Neural cell (in vitro differentiated cells): ENCODE results near the gene ASB4. TPM values are rescaled to one million over a fixed set of nuclear protein-coding genes. Genes with fewer than 3 reads are reported as not detected.

Source experiments
- H2AFZ ChIP-seq: fragments of 200-600, 300-800 bp; sonication (generic), shearing (Covaris generic); 2 replicates; pipeline ENCODE4 v1.6.0; 2014; ENCODE audit warnings: low read depth, mild to moderate bottlenecking, antibody characterized with exemption, low read length, moderate library complexity
- H3F3A ChIP-seq: fragments of 200-600 bp; shearing (Covaris generic); 2 replicates; pipeline ENCODE4 v1.6.1; 2016; ENCODE audit warnings: mild to moderate bottlenecking, moderate library complexity, mixed read lengths, antibody characterized with exemption, low read length; ENCODE audit not compliant: insufficient read depth, poor library complexity, severe bottlenecking
- H3K27ac ChIP-seq: fragments of 200-600, 300-800 bp; sonication (generic), shearing (Covaris generic); 2 replicates; pipeline ENCODE4 v1.5.1; 2014; ENCODE audit warnings: mild to moderate bottlenecking, low read length, moderate library complexity
- H3K27me3 ChIP-seq: fragments of 300-800, 200-600 bp; sonication (generic), shearing (Covaris generic); 2 replicates; pipeline ENCODE4 v1.6.0; 2014; ENCODE audit warnings: mild to moderate bottlenecking, low read depth, low read length, moderate library complexity; ENCODE audit not compliant: insufficient read depth
- H3K36me3 ChIP-seq: fragments of 300-800, 200-600 bp; sonication (generic), shearing (Covaris generic); 2 replicates; pipeline ENCODE4 v1.5.1; 2014; ENCODE audit warnings: mild to moderate bottlenecking, antibody characterized with exemption, low read length, moderate library complexity; ENCODE audit not compliant: insufficient read depth
- H3K4me2 ChIP-seq: fragments of 300-800, 200-600 bp; sonication (generic), shearing (Covaris generic); 2 replicates; pipeline ENCODE4 v1.6.0; 2014; ENCODE audit warnings: mild to moderate bottlenecking, low read length
- H3K4me3 ChIP-seq: fragments of 300-800, 200-600 bp; sonication (generic), shearing (Covaris generic); 2 replicates; pipeline ENCODE4 v1.5.1; 2014; ENCODE audit warnings: mild to moderate bottlenecking, low read length, moderate library complexity
- H3K79me2 ChIP-seq: fragments of 200-600 bp; shearing (Covaris generic); replicated peaks from 2 replicates; pipeline ENCODE4 v1.6.0; 2014; ENCODE audit warnings: mild to moderate bottlenecking, low read length, moderate library complexity; ENCODE audit not compliant: insufficient read depth
- H3K9ac ChIP-seq: fragments of 300-800, 200-600 bp; sonication (generic), shearing (Covaris generic); 2 replicates; pipeline ENCODE4 v1.6.1; 2016; ENCODE audit warnings: mild to moderate bottlenecking, low read length, mixed read lengths
- H3K9me2 ChIP-seq: fragments of 200-600 bp; shearing (Covaris generic); 2 replicates; pipeline ENCODE4 v1.6.1; 2016; ENCODE audit warnings: mild to moderate bottlenecking, low read length, mixed read lengths; ENCODE audit not compliant: insufficient read depth
- H3K9me3 ChIP-seq: fragments of 200-600, 300-800 bp; sonication (generic), shearing (Covaris generic); 2 replicates; pipeline ENCODE4 v1.6.1; 2016; ENCODE audit warnings: mild to moderate bottlenecking, mixed run types, low read length, moderate library complexity, mixed read lengths
- H4K20me1 ChIP-seq: fragments of 200-600 bp; shearing (Covaris generic); 2 replicates; pipeline ENCODE4 v1.6.1; 2016; ENCODE audit warnings: mild to moderate bottlenecking, mixed run types; ENCODE audit not compliant: insufficient read depth
- CTCF ChIP-seq: fragments of 450-650 bp; IDR thresholded peaks from 2 replicates; pipeline ENCODE4 v1.5.1; 2014; ENCODE audit warnings: antibody characterized with exemption, mild to moderate bottlenecking, moderate library complexity; ENCODE audit not compliant: poor library complexity, severe bottlenecking
- EP300 ChIP-seq: fragments of 450-650 bp; conservative IDR thresholded peaks from 2 replicates; pipeline ENCODE4 v1.6.1; 2014; ENCODE audit warnings: antibody characterized with exemption, mild to moderate bottlenecking, moderate library complexity; ENCODE audit not compliant: poor library complexity, severe bottlenecking
- EZH2 ChIP-seq: fragments of 200-600, 300-800 bp; shearing (Covaris generic), sonication (generic); IDR thresholded peaks from 2 replicates; pipeline ENCODE4 v1.6.1; 2014; ENCODE audit warnings: antibody characterized with exemption, low read length, borderline replicate concordance, mild to moderate bottlenecking; ENCODE audit not compliant: insufficient read depth, poor library complexity, severe bottlenecking
- MXI1 ChIP-seq: fragments of 450-650 bp; conservative IDR thresholded peaks from 2 replicates; pipeline ENCODE4 v1.6.1; 2014; ENCODE audit warnings: antibody characterized with exemption, mild to moderate bottlenecking; ENCODE audit not compliant: poor library complexity, severe bottlenecking
- POLR2AphosphoS5 ChIP-seq: IDR thresholded peaks from 2 replicates; pipeline ENCODE4 v1.6.1; 2012
- RAD21 ChIP-seq: fragments of 450-650 bp; conservative IDR thresholded peaks from 2 replicates; pipeline ENCODE4 v1.6.1; 2014; ENCODE audit warnings: antibody characterized with exemption, mild to moderate bottlenecking, moderate library complexity
- SMC3 ChIP-seq: fragments of 450-650 bp; conservative IDR thresholded peaks from 2 replicates; pipeline ENCODE4 v1.6.1; 2014; ENCODE audit warnings: antibody characterized with exemption, mild to moderate bottlenecking, moderate library complexity; ENCODE audit not compliant: poor library complexity
- TAF1 ChIP-seq: IDR thresholded peaks from 2 replicates; pipeline ENCODE4 v1.6.1; 2012; ENCODE audit warnings: low read depth
- polyA plus RNA-seq: library from polyadenylated mRNA; depleted of rRNA; stranded (reverse); fragments of >200 nt; gene quantifications from 2 replicates; pipeline ENCODE4 v1.2.3, GENCODE V29; 2014
- TF ChIP-seq, protein P1 (sequence below): IDR thresholded peaks from 2 replicates; pipeline ENCODE4 v1.6.1; 2012; ENCODE audit warnings: borderline replicate concordance

ASB4 gene
- polyA plus RNA-seq, 1 donor from 2014 or later: 0.11 TPM

DNA sequence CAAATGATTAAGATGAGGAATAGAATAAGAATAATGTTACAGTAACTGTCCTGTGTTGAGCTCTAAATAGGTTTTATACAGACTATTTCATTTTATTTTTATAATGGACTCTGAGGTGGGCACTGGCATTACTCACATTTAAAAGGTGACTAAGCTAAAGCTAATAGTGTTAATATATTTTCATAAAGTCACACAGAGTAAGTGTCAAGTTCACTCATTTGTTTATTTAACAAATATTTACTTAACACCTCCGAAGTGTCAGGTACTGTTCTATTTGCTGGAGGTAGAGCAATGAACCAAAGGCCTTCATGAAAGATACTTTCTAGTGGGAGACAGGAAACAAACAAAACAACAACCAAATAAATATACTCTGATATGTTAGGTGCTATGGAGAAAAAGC is 44.0 kb downstream of the ASB4 start:
- Histone ChIP-seq H3K9me3 (no peaks in the 10 kb centered on the region), H3K4me3 (no peak overlapping the region), H3K27me3 (no peaks in the 10 kb centered on the region), H3K9me2 (no peaks in the 10 kb centered on the region), H3K79me2 (no peaks in the 10 kb centered on the region), H3F3A (no peaks in the 10 kb centered on the region), H3K27ac (no peak overlapping the region), H3K4me2 (no peak overlapping the region), H4K20me1 (no peaks in the 10 kb centered on the region), H3K36me3 (no peaks in the 10 kb centered on the region), H3K9ac (no peak overlapping the region), H2AFZ (no peak overlapping the region)
- TF ChIP-seq CTCF (no peak), TAF1 (no peak), SMC3 (no peak), POLR2AphosphoS5 (no peak), RAD21 (no peak), MXI1 (no peak), EZH2 (no peak), EP300 (no peak)
- TF ChIP-seq, protein P1, sequence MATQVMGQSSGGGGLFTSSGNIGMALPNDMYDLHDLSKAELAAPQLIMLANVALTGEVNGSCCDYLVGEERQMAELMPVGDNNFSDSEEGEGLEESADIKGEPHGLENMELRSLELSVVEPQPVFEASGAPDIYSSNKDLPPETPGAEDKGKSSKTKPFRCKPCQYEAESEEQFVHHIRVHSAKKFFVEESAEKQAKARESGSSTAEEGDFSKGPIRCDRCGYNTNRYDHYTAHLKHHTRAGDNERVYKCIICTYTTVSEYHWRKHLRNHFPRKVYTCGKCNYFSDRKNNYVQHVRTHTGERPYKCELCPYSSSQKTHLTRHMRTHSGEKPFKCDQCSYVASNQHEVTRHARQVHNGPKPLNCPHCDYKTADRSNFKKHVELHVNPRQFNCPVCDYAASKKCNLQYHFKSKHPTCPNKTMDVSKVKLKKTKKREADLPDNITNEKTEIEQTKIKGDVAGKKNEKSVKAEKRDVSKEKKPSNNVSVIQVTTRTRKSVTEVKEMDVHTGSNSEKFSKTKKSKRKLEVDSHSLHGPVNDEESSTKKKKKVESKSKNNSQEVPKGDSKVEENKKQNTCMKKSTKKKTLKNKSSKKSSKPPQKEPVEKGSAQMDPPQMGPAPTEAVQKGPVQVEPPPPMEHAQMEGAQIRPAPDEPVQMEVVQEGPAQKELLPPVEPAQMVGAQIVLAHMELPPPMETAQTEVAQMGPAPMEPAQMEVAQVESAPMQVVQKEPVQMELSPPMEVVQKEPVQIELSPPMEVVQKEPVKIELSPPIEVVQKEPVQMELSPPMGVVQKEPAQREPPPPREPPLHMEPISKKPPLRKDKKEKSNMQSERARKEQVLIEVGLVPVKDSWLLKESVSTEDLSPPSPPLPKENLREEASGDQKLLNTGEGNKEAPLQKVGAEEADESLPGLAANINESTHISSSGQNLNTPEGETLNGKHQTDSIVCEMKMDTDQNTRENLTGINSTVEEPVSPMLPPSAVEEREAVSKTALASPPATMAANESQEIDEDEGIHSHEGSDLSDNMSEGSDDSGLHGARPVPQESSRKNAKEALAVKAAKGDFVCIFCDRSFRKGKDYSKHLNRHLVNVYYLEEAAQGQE: no peak

DNA sequence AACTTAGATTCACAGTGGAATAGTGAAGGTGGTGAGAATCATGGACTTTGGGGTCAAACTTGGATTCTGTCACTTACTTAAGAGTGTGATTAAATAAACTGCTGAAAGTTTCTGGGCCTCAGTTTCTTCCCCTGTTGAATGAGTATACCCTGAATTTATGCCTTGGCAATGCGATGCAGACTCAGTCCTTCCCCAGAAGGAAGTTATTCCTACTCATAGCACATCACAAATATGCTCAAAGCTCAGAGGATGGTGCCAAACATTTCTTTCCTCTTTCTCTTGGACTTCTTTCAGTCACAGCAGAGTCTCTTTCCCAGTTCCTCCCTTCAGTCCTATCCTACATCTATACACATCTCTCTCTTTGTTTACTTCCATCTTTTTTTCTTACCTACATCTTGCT is 45.1 kb downstream of the ASB4 start:
- no peak overlapping the region for H3K4me3 ChIP-seq
- no peaks in the 10 kb centered on the region for H3K9me3 ChIP-seq
- H3K27me3 ChIP-seq: no peaks in the 10 kb centered on the region
- no peak overlapping the region for H3K9ac ChIP-seq
- H3K4me2 ChIP-seq: no peak overlapping the region
- no peaks in the 10 kb centered on the region for H3F3A ChIP-seq
- no peak overlapping the region for H2AFZ ChIP-seq
- no peak for TF ChIP-seq EP300
- TF ChIP-seq, protein P1: no peak
- no peak for TF ChIP-seq EZH2
- no peaks in the 10 kb centered on the region for H3K36me3 ChIP-seq
- no peaks in the 10 kb centered on the region for H3K9me2 ChIP-seq
- H3K79me2 ChIP-seq: no peaks in the 10 kb centered on the region
- H3K27ac ChIP-seq: no peak overlapping the region
- H4K20me1 ChIP-seq: no peaks in the 10 kb centered on the region
